Parathyroid adenoma (tissue), 2 donors: ENCODE data around the gene PIGP.

Experiments
- H2AFZ ChIP-seq: fragments of 300-600 bp; sonication (generic); one replicate; pipeline ENCODE4 v1.7.0; 2017; ENCODE audit warnings: antibody characterized with exemption, mild to moderate bottlenecking
- H3K27ac ChIP-seq: fragments of 300-600 bp; sonication (generic); one replicate; pipeline ENCODE4 v1.7.0; 2017
- H3K27me3 ChIP-seq: fragments of 300-600 bp; sonication (generic); one replicate; pipeline ENCODE4 v1.7.0; 2017; ENCODE audit warnings: low read length; ENCODE audit not compliant: control insufficient read depth, insufficient read depth
- H3K36me3 ChIP-seq: fragments of 300-600 bp; sonication (generic); one replicate; pipeline ENCODE4 v1.7.0; 2017; ENCODE audit warnings: low read length; ENCODE audit not compliant: control insufficient read depth, insufficient read depth
- H3K4me1 ChIP-seq: fragments of 300-600 bp; sonication (generic); one replicate; pipeline ENCODE4 v1.7.0; 2017; ENCODE audit warnings: control low read depth
- H3K4me2 ChIP-seq: fragments of 300-600 bp; sonication (generic); one replicate; pipeline ENCODE4 v1.7.0; 2017; ENCODE audit warnings: low read length
- H3K4me3 ChIP-seq: fragments of 300-600 bp; sonication (generic); one replicate; pipeline ENCODE4 v1.7.0; 2017; ENCODE audit warnings: low read depth, low read length
- H3K79me2 ChIP-seq: fragments of 300-600 bp; sonication (generic); one replicate; pipeline ENCODE4 v1.7.0; 2017; ENCODE audit warnings: control low read depth
- H3K9ac ChIP-seq: fragments of 300-600 bp; sonication (generic); one replicate; pipeline ENCODE4 v1.7.0; 2017; ENCODE audit warnings: mild to moderate bottlenecking
- H3K9me3 ChIP-seq: fragments of 300-600 bp; sonication (generic); one replicate; pipeline ENCODE4 v1.7.0; 2017; ENCODE audit warnings: low read length; ENCODE audit not compliant: control insufficient read depth
- CTCF ChIP-seq: fragments of 300-600 bp; sonication (generic); IDR thresholded peaks from one replicate; pipeline ENCODE4 v1.7.0; 2017; ENCODE audit warnings: antibody characterized with exemption, mild to moderate bottlenecking
- donor health status: primary hyperparathyroidism.

PIGP gene

GRCh38 chr21:37095821-37096220, 22.9 kb upstream of the PIGP start:
- Histone ChIP-seq H3K4me2 (no peak overlapping the region), H3K27me3 (no peaks in the 10 kb centered on the region), H2AFZ (no peak overlapping the region), H3K9ac (no peak overlapping the region), H3K27ac (no peak overlapping the region), H3K36me3 (no peaks in the 10 kb centered on the region), H3K4me3 (no peak overlapping the region), H3K4me1 (no peaks in the 10 kb centered on the region), H3K9me3 (no peaks in the 10 kb centered on the region), H3K79me2 (no peaks in the 10 kb centered on the region)
- TF ChIP-seq CTCF, result no peak

GRCh38 chr21:37093977-37094376, 21.1 kb upstream of the PIGP start:
- no peak overlapping the region for H3K4me2 ChIP-seq
- no peak overlapping the region for H3K4me3 ChIP-seq
- no peaks in the 10 kb centered on the region for H3K4me1 ChIP-seq
- H2AFZ ChIP-seq, result no peak overlapping the region
- TF ChIP-seq CTCF, result no peak
- no peaks in the 10 kb centered on the region for H3K27me3 ChIP-seq
- H3K9ac ChIP-seq, result no peak overlapping the region
- no peaks in the 10 kb centered on the region for H3K36me3 ChIP-seq
- H3K27ac ChIP-seq, result no peak overlapping the region
- H3K9me3 ChIP-seq, result no peaks in the 10 kb centered on the region
- H3K79me2 ChIP-seq, result no peaks in the 10 kb centered on the region

- no peaks in the 10 kb centered on the region for H3K36me3 ChIP-seq
Measured at GRCh38 chr21:37088186-37088735, 15.4 kb upstream of the PIGP start.

GRCh38 chr21:37087188-37087587, 14.3 kb upstream of the PIGP start:
- peak; percentile 23 for TF ChIP-seq CTCF
- Histone ChIP-seq H3K36me3 (no peaks in the 10 kb centered on the region), H3K27me3 (no peaks in the 10 kb centered on the region), H3K27ac (no peak overlapping the region), H3K4me3 (no peak overlapping the region), H3K9ac (no peak overlapping the region), H2AFZ (no peak overlapping the region), H3K4me2 (no peak overlapping the region), H3K9me3 (no peaks in the 10 kb centered on the region), H3K79me2 (peaks cover 6% of the 10 kb centered on the region), H3K4me1 (no peaks in the 10 kb centered on the region)

More at GRCh38 chr21:37088186-37088735, 15.4 kb upstream of the PIGP start:
- Histone ChIP-seq H3K4me2 (no peak overlapping the region), H3K9ac (no peak overlapping the region), H3K9me3 (no peaks in the 10 kb centered on the region), H2AFZ (no peak overlapping the region), H3K27me3 (no peaks in the 10 kb centered on the region), H3K4me3 (no peak overlapping the region), H3K4me1 (no peaks in the 10 kb centered on the region), H3K27ac (no peak overlapping the region), H3K79me2 (peaks cover 4% of the 10 kb centered on the region)
- TF ChIP-seq CTCF, result no peak

GRCh38 chr21:37085726-37086125, 12.9 kb upstream of the PIGP start:
- Histone ChIP-seq H3K4me1 (no peaks in the 10 kb centered on the region), H3K4me2 (no peak overlapping the region), H3K9me3 (no peaks in the 10 kb centered on the region), H3K4me3 (no peak overlapping the region), H3K79me2 (peaks cover 8% of the 10 kb centered on the region), H2AFZ (no peak overlapping the region), H3K27ac (no peak overlapping the region), H3K27me3 (no peaks in the 10 kb centered on the region), H3K36me3 (no peaks in the 10 kb centered on the region), H3K9ac (no peak overlapping the region)
- TF ChIP-seq CTCF, result no peak
